Gastrocnemius medialis (tissue), 4 donors: ENCODE results near the gene DSCAML1. TPM values are rescaled to one million over a fixed set of nuclear protein-coding genes. Genes with fewer than 3 reads are reported as not detected.
A peak's percentile ranks its signal among the peaks of the same experiment; 100 is the strongest.

ENCODE experiments used
- ATAC-seq, 2 donors: fragments of 150-250 bp; one replicate each; pipeline ENCODE4 v1.9.1; 2016
- DNase-seq, 2 donors: peaks; one replicate each; pipeline ENCODE4 v3.0.0-alpha.2; 2019
- H3K27ac ChIP-seq, 4 donors: fragments of 200-600 bp; sonication (generic); 1 replicate in 1 of 4; 2 replicates in 3 of 4; pipeline ENCODE4 v1.5.1; 2016 to 2018; ENCODE audit warnings: mild to moderate bottlenecking in 2 of 4, moderate library complexity in 1 of 4
- H3K27me3 ChIP-seq, 3 donors: fragments of 200-600 bp; sonication (generic) in 2 of 3; 1 replicate in 1 of 3; 2 replicates in 2 of 3; pipeline versions ENCODE4 v1.5.1 to v1.6.0; 2016 to 2019; ENCODE audit warnings: mild to moderate bottlenecking in 1 of 3, moderate library complexity in 1 of 3
- H3K36me3 ChIP-seq, 2 donors: fragments of 200-600 bp; sonication (generic) in 1 of 2; one replicate each; pipeline ENCODE4 v1.5.1; 2017 to 2018
- H3K4me1 ChIP-seq, 2 donors: fragments of 200-600 bp; sonication (generic) in 1 of 2; one replicate each; pipeline ENCODE4 v1.5.1; 2016 to 2017; ENCODE audit warnings: mild to moderate bottlenecking in 2 of 2
- H3K4me3 ChIP-seq, 4 donors: fragments of 200-600 bp; sonication (generic) in 3 of 4; 1 replicate in 1 of 4; 2 replicates in 3 of 4; pipeline ENCODE4 v1.5.1; 2016 to 2019; ENCODE audit warnings: mild to moderate bottlenecking in 2 of 4
- H3K9me3 ChIP-seq, 3 donors: fragments of 200-600 bp; sonication (generic) in 2 of 3; 1 replicate in 1 of 3; 2 replicates in 2 of 3; pipeline ENCODE4 v1.5.1; 2016 to 2019
- CTCF ChIP-seq, 5 experiments: fragments of 450-650 bp in 3 of 5; fragments of 200-600 bp in 2 of 5; sonication (generic) in 2 of 5; IDR thresholded peaks in 4 of 5; conservative IDR thresholded peaks in 1 of 5; 1 replicate in 4 of 5; 2 replicates in 1 of 5; pipeline ENCODE4 v1.5.1; 2016 to 2019; ENCODE audit warnings: antibody characterized with exemption in 5 of 5, mild to moderate bottlenecking in 3 of 5, moderate library complexity in 3 of 5
- POLR2A ChIP-seq, 2 donors: fragments of 450-650 bp; IDR thresholded peaks; one replicate each; pipeline ENCODE4 v1.6.1; 2017; ENCODE audit warnings: antibody characterized with exemption in 2 of 2, mild to moderate bottlenecking in 2 of 2, moderate library complexity in 2 of 2
- in situ Hi-C, 4 donors: fragments of 200-750 bp; cut with MboI; loops; one replicate each; pipeline versions ENCODE4 v1.15.0 to v1.8.0; 2017; ENCODE audit warnings: low sequenced_read_pairs in 4 of 4
- intact Hi-C: fragments of 100-400 bp; cut with DNase I; formaldehyde crosslinking; loops from one replicate; pipeline ENCODE4 v1.15.1; 2023; ENCODE audit warnings: low total_unique reads
- total RNA-seq, 4 donors: library from RNA; depleted of rRNA; stranded (reverse); fragments of >200 nt; gene quantifications; one replicate each; pipeline versions ENCODE4 v1.1.0 to v1.2.3, GENCODE V29; 2016

Gene DSCAML1
- total RNA-seq, 4 donors from 2014 or later = 0.05 to 0.15 (median 0.07) TPM

GRCh38 chr11:117819096-117820040 lies 22.4 kb upstream of the DSCAML1 start:
- no peak for DNase-seq
- ATAC-seq = no peak
- Histone ChIP-seq H3K27me3 (no peaks in the 10 kb centered on the region), H3K27ac (no peak overlapping the region), H3K36me3 (no peaks in the 10 kb centered on the region), H3K9me3 (no peaks in the 10 kb centered on the region), H3K4me3 (no peak overlapping the region), H3K4me1 (peaks cover 8 to 9% of the 10 kb centered on the region in 2 donors)
- intact Hi-C loops = loop anchor here (5.0 kb wide), 1 partner anchor 392 kb away; no protein-coding TSS in a partner anchor
- peak in 1 of 5 experiments; percentile 25 for TF ChIP-seq CTCF (IDR thresholded peaks at IDR 0.05 in 4 of 5, conservative IDR thresholded peaks at IDR 0.05 in 1 of 5)
- no peak for TF ChIP-seq POLR2A (IDR thresholded peaks at IDR 0.05)
- in situ Hi-C loops = no loop called here

- intact Hi-C loops = loop anchor here (5.0 kb wide), 1 partner anchor 391 kb away; no protein-coding TSS in a partner anchor
- in situ Hi-C loops = no loop called here
- DNase-seq (no peak), ATAC-seq (peak in 1 of 2 donors; percentile 10)
- Histone ChIP-seq H3K27me3 (no peaks in the 10 kb centered on the region), H3K27ac (no peak overlapping the region), H3K4me1 (peaks cover 0 to 3% of the 10 kb centered on the region in 2 donors), H3K9me3 (no peaks in the 10 kb centered on the region), H3K4me3 (no peak overlapping the region), H3K36me3 (no peaks in the 10 kb centered on the region)
- TF ChIP-seq POLR2A (IDR thresholded peaks at IDR 0.05) = no peak
- peak in 2 of 5 experiments; percentile 3 to 5 for TF ChIP-seq CTCF (IDR thresholded peaks at IDR 0.05 in 4 of 5, conservative IDR thresholded peaks at IDR 0.05 in 1 of 5)
Measured at GRCh38 chr11:117818041-117818873, 21.2 kb upstream of the DSCAML1 start.

GRCh38 chr11:117817368-117818040 lies 20.5 kb upstream of the DSCAML1 start:
- H3K4me3 ChIP-seq = no peak overlapping the region
- ATAC-seq (peak; percentile 64 to 70), DNase-seq (peak; percentile 31 to 62)
- H3K9me3 ChIP-seq = no peaks in the 10 kb centered on the region
- no peaks in the 10 kb centered on the region for H3K36me3 ChIP-seq
- H3K27ac ChIP-seq = peak overlapping the region in 1 of 4 donors; percentile 18
- TF ChIP-seq CTCF (IDR thresholded peaks at IDR 0.05 in 4 of 5, conservative IDR thresholded peaks at IDR 0.05 in 1 of 5) (peak; percentile 84 to 97 (median 91)), POLR2A (IDR thresholded peaks at IDR 0.05) (no peak)
- intact Hi-C loops (loop anchor here (5.0 kb wide), 1 partner anchor 390 kb away; no protein-coding TSS in a partner anchor), in situ Hi-C loops (no loop called here)
- peaks cover 0 to 3% of the 10 kb centered on the region in 2 donors for H3K4me1 ChIP-seq
- H3K27me3 ChIP-seq = no peaks in the 10 kb centered on the region

- in situ Hi-C loops = no loop called here
- Histone ChIP-seq H3K4me1 (peaks cover 0 to 3% of the 10 kb centered on the region in 2 donors), H3K27me3 (no peaks in the 10 kb centered on the region), H3K36me3 (no peaks in the 10 kb centered on the region), H3K9me3 (no peaks in the 10 kb centered on the region), H3K4me3 (no peak overlapping the region), H3K27ac (no peak overlapping the region)
- TF ChIP-seq POLR2A (IDR thresholded peaks at IDR 0.05) (no peak), CTCF (IDR thresholded peaks at IDR 0.05 in 4 of 5, conservative IDR thresholded peaks at IDR 0.05 in 1 of 5) (no peak)
- ATAC-seq (no peak), DNase-seq (no peak)
- intact Hi-C loops = loop anchor here (5.0 kb wide), 1 partner anchor 390 kb away; no protein-coding TSS in a partner anchor
Measured at GRCh38 chr11:117816846-117817367, 19.9 kb upstream of the DSCAML1 start.
